Measurements from ENCODE around the gene TRAM2. TPM values are rescaled to one million over a fixed set of nuclear protein-coding genes. Genes with fewer than 3 reads are reported as not detected.
A peak's percentile ranks its signal among the peaks of the same experiment; 100 is the strongest.

The TRAM2 gene
- total and polyA plus RNA-seq, 2 donors (not counting 3 experiments of a cell fraction or from before 2014, with no cell fraction given): 85.7 to 98.6 TPM

- Histone ChIP-seq H3K9me1 (replicated peaks; ENCODE audit: control insufficient read depth, extremely low read depth, insufficient read depth, low read length) (no peaks in the 10 kb centered on the region), H3K9me3 (replicated peaks; ENCODE audit: control insufficient read depth, insufficient read depth, low read length) (no peaks in the 10 kb centered on the region), H2AFZ (ENCODE audit: low read depth, low read length) (peak overlapping the region; percentile 61), H3K4me1 (ENCODE audit: control insufficient read depth, extremely low read depth, insufficient read depth, low read length) (peaks cover 10% of the 10 kb centered on the region), H4K20me1 (replicated peaks; ENCODE audit: control insufficient read depth, extremely low read depth, insufficient read depth, low read length) (no peaks in the 10 kb centered on the region), H3K36me3 (ENCODE audit: control insufficient read depth in 2 of 2, extremely low read depth in 1 of 2, insufficient read depth in 2 of 2, low read length in 2 of 2) (no peaks in the 10 kb centered on the region), H3K9ac (replicated peaks; ENCODE audit: extremely low read depth, insufficient read depth, low read length) (no peak overlapping the region), H3K27me3 (ENCODE audit: control insufficient read depth in 2 of 2, insufficient read depth in 2 of 2, low read length in 2 of 2) (no peaks in the 10 kb centered on the region), H3K27ac (ENCODE audit: insufficient read depth, low read depth, low read length) (no peak overlapping the region), H3K4me3 (replicated peaks in 1 of 3; ENCODE audit: insufficient read depth in 1 of 3, low read depth in 1 of 3, low read length in 3 of 3) (no peak overlapping the region), H3K4me2 (ENCODE audit: insufficient read depth, low read length) (no peak overlapping the region), H3K79me2 (ENCODE audit: control insufficient read depth, insufficient read depth, low read length) (no peaks in the 10 kb centered on the region)
- no peak for FAIRE-seq
- intact Hi-C loops (cut with micrococcal nuclease) (no loop called here), dilution Hi-C loops (cut with MboI; ENCODE audit: extremely low pct_ligation_motif_present, low sequenced_read_pairs) (no loop called here)
- BruUV-seq (replicated peaks): no TSS peak
- POLR2A ChIA-PET: no interaction called here
- TF ChIP-seq MYC (IDR thresholded peaks at IDR 0.05; ENCODE audit: low read depth, low read length): no peak
- TF ChIP-seq POLR2AphosphoS5 (IDR thresholded peaks at IDR 0.05; ENCODE audit: insufficient read depth, low read depth, low read length): no peak
- TF ChIP-seq FOS (IDR thresholded peaks at IDR 0.05; ENCODE audit: borderline replicate concordance, insufficient read depth, low read length): no peak
- no peak for TF ChIP-seq MAX (IDR thresholded peaks at IDR 0.05; ENCODE audit: insufficient read depth, insufficient read length)
- no peak for TF ChIP-seq EZH2 (IDR thresholded peaks at IDR 0.05; ENCODE audit: borderline replicate concordance, low read depth, low read length, severe bottlenecking)
- no peak for TF ChIP-seq JUN (IDR thresholded peaks at IDR 0.05; ENCODE audit: borderline replicate concordance, insufficient read depth, insufficient read length, low read depth)
- TF ChIP-seq CTCF (IDR thresholded peaks at IDR 0.05; ENCODE audit: extremely low read depth in 1 of 2, insufficient read depth in 1 of 2, low read depth in 1 of 2, low read length in 2 of 2): no peak
- no peak for TF ChIP-seq POLR2A (IDR thresholded peaks at IDR 0.05; ENCODE audit: low read depth, low read length)
- no peak for TF ChIP-seq GATA2 (IDR thresholded peaks at IDR 0.05; ENCODE audit: insufficient read depth, insufficient read length, low read depth, low read length)
- no peak for DNase-seq (ENCODE audit: low read depth, low spot score)
- CTCF ChIA-PET: no interaction called here
Measured at GRCh38 chr6:52617087-52617486, 40.2 kb upstream of the TRAM2 start.

All from endothelial cell of umbilical vein (primary cell).